ENCODE results near the gene COBL.

The COBL gene

GRCh38 chr7:51152706-51153200, 163.9 kb downstream of the COBL start:
- no peak for DNase-seq (ENCODE audit: low read depth)
- H3K4me3 ChIP-seq (ENCODE audit: low read length) = no peak overlapping the region
- TF ChIP-seq CTCF (conservative IDR thresholded peaks at IDR 0.05; ENCODE audit: low read length) = no peak

GRCh38 chr7:51151455-51151854, 165.2 kb downstream of the COBL start:
- no peak for TF ChIP-seq CTCF (conservative IDR thresholded peaks at IDR 0.05; ENCODE audit: low read length)
- H3K4me3 ChIP-seq (ENCODE audit: low read length) = no peak overlapping the region
- no peak for DNase-seq (ENCODE audit: low read depth)

DNA sequence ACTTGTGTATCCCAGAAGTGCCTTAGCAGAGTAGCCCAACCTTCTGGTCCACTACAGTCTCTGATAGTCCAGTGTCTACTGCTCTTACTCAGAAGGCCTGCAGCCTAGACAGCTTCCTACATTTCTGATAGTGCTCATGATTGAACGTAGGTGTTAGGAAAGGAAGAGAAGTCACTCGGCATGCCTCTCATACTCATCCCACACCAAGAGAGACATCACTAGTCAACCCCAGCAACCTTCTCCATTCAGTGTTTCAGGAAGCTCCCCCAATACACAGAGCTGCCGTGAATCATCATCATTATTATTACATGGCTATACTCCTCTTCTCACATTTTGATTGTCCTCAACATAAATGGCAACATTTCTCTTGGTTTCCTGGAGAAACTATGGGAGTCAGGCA, 166.4 kb downstream of the COBL start:
- no peak for TF ChIP-seq CTCF (conservative IDR thresholded peaks at IDR 0.05; ENCODE audit: low read length)
- DNase-seq (ENCODE audit: low read depth) = no peak
- H3K4me3 ChIP-seq (ENCODE audit: low read length) = no peak overlapping the region

- no peak for TF ChIP-seq CTCF (conservative IDR thresholded peaks at IDR 0.05; ENCODE audit: low read length)
- no peak overlapping the region for H3K4me3 ChIP-seq (ENCODE audit: low read length)
- DNase-seq (ENCODE audit: low read depth) = no peak
Observed at GRCh38 chr7:51148216-51148615, 168.4 kb downstream of the COBL start.

- no peak for DNase-seq (ENCODE audit: low read depth)
- no peak for TF ChIP-seq CTCF (conservative IDR thresholded peaks at IDR 0.05; ENCODE audit: low read length)
- no peak overlapping the region for H3K4me3 ChIP-seq (ENCODE audit: low read length)
Observed at GRCh38 chr7:51146816-51147586, 169.6 kb downstream of the COBL start.

DNA sequence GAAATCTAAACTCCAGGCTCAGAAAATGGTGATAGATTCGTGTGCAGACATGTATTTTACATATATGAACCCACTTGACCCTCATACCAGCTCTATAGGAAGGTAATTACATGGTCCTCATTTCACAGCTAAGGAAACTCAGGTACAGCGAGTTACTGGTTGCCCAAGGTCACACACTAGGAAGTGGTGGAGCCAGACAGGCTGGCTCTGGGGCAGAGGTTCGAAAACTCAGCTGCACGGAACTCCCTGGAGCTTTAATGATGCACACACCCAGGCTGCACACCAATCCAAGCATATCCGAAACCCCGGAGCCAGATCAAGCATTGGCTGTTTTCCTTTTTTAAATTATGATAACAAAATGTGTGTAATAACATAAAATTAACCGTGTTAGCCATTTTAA, 172.4 kb downstream of the COBL start:
- no peak for DNase-seq (ENCODE audit: low read depth)
- TF ChIP-seq CTCF (conservative IDR thresholded peaks at IDR 0.05; ENCODE audit: low read length) = no peak
- no peak overlapping the region for H3K4me3 ChIP-seq (ENCODE audit: low read length)

DNA sequence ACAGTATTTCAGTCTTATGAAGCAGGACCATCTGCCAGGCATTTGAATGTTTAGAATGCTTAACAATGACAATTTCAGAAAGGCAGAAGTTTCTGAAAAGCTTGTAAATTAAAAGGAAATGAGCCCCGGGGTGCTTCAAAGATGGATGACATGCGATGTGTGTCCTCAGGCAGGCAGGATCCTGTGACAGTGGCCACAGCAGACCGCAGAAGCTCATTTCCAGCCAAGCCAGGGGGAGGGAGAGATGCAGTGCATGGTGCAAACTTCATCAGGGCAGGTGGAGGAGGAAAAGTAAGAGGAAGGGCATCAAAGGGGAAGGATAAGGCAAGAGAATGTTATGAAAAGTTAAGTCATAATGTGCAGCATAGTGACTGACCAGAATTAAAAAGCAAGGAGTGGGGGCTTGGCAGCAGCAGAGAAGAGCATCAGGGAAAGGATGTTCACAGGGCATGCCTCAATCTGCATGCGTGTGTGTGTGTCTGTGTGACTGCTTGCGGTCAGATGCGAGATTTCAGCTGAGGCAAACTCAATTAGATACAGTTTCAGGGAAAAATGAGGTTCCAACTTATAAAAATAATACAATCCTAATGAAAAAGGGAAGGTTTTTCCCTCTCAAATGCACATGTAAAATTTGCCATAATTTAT, 173.7 kb downstream of the COBL start:
- no peak for TF ChIP-seq CTCF (conservative IDR thresholded peaks at IDR 0.05; ENCODE audit: low read length)
- H3K4me3 ChIP-seq (ENCODE audit: low read length) = no peak overlapping the region
- DNase-seq (ENCODE audit: low read depth) = no peak
